ENCODE data around the gene ACE.

DNA sequence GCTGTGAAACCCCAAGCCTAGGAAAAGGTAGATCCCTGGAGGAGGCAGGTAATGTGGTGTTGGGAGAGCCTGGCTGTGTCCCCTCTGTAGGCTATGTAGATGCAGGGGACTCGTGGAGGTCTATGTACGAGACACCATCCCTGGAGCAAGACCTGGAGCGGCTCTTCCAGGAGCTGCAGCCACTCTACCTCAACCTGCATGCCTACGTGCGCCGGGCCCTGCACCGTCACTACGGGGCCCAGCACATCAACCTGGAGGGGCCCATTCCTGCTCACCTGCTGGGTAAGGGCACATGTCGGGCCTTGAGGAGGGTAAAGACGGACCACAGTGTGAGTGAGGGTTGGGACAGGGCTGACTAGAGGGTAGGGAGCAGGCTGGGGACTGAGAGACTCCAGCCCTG, 12.0 kb downstream of the ACE start:
- TF ChIP-seq, protein P1, sequence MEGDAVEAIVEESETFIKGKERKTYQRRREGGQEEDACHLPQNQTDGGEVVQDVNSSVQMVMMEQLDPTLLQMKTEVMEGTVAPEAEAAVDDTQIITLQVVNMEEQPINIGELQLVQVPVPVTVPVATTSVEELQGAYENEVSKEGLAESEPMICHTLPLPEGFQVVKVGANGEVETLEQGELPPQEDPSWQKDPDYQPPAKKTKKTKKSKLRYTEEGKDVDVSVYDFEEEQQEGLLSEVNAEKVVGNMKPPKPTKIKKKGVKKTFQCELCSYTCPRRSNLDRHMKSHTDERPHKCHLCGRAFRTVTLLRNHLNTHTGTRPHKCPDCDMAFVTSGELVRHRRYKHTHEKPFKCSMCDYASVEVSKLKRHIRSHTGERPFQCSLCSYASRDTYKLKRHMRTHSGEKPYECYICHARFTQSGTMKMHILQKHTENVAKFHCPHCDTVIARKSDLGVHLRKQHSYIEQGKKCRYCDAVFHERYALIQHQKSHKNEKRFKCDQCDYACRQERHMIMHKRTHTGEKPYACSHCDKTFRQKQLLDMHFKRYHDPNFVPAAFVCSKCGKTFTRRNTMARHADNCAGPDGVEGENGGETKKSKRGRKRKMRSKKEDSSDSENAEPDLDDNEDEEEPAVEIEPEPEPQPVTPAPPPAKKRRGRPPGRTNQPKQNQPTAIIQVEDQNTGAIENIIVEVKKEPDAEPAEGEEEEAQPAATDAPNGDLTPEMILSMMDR (IDR thresholded peaks at IDR 0.05; ENCODE audit: insufficient read depth, low read depth, low read length), result no peak
- TF ChIP-seq EZH2 (IDR thresholded peaks at IDR 0.05; ENCODE audit: insufficient read depth, low read length), result no peak

Measured in astrocyte (in vitro differentiated cells and primary cell).